NOMO-1 treated with DMSO at 0.1 percent for 48 hours (cell line): Measurements from ENCODE around the gene SUSD6.
"Not testable (repeated sequence)": the region's sequence is repeated elsewhere in the genome, so short reads cannot be mapped to it uniquely, and the experiment has no call there.

Source experiments
- DNase-seq: peaks from one replicate; lab custom pipeline; 2025; ENCODE audit not compliant: unreplicated experiment; lab: John Stamatoyannopoulos, UW

The SUSD6 gene

DNA sequence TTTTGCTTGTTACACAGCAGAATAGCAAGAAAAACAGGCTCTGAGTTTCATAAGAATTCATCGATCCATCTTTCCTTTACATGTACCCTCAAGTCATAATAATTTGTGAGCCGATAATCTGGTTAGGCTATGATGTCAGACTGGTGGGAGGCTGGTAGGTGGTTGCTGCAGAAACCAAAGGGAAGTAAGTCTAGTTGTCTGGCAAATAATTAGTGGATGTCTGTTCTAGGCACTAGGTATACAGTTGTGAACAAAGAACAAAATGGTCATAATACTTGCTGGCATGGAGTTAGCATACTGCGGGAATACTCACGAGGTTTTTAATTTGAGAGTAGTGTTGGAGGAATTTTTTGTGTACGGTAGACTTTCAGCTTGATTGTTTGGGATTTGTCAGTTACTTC, 8.8 kb downstream of the SUSD6 start:
- DNase-seq: peak; percentile 3

DNA sequence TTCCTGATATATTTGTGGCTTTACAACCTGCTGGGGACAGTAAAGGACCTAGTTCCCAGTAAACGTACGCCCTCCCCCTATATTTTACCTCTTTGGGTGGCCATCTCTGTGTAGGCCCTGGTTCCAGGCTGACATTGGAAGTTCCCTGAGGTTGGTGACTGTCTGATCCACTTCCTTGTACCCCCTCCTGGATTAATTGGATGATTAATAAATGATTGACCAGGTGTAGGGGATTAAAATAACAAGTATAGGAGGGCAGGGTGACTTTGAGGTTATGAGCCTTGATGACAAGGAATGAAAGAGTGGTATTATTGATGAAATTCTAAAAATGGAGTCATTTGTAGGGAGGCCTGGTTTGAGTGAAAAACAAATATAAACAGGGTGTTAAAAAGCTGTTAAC, 9.6 kb downstream of the SUSD6 start:
- DNase-seq: no peak

DNA sequence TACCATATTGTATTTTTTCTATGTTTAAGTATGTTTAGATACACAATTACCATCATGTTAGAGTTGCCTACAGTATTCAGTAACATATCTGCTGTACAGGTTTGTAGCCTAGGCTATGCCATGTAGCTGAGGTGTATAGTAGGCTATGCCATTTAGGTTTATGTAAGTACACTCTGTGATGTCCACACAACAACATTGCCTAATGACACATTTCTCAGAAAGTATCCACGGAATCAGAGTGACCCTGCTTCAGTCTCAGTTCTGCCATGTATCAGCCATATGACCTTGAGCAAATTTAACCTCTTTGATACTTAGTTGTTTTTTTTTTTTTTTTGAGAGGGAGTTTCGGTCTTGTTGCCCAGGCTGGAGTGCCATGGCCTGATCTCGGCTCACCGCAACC, 12.7 kb downstream of the SUSD6 start:
- no peak for DNase-seq

DNA sequence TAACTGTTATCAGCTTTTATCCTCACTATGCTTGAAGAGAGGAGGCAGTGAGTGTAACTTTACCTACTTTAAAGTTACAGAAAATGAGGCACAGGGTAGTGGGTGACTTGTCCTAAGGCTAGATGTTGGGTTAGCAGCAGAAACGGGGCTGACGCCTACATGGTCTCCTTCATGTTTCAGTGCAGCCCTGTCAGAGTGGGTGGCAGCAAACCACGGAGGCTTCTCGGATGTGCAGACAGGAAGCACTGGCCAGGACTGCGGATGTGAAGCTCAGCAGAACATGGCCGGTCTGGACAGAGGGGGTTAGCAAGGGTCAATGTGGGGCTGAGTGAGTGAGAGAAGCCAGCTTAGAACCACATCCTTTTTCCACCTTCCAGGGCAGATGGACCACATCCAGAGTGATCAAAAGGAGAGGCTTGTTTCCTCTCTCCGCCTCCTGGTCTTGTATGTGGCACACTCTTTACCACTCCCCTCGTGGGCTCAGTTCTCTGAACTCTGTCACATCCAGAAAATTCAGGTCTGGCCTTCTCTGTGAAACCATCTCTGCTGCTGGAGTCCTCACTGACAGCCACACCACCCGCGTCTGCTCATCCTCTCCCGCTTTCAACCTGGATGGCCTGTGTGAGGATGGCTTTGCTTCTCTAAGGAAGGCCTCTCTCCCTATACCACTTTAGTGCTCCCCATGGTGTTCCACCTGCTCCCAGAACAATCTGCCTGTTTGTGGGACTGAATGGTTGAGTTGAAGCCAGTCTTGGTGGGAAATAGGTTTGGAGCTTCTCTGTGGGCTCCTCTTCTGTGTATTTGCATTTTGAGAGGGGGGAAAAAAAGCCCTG, 14.1 kb downstream of the SUSD6 start:
- peak; percentile 29 for DNase-seq

DNA sequence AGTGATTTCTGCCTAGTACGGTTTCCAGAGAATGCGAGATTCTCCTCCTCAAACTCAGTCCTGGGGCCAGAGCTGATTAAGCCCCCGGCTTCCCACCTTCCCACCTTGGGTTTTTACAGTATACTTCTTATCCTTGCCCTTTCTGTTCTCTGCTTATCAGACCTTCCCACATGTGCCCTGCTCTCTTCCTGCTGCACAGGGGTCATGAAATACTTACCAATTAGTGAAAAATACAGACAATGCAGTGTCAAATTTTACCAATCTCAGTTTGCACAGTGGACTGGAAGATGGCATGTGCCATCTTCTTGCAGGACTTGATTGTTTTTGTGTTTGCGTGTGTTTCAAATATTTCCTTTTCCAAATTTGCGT, 14.7 kb downstream of the SUSD6 start:
- no peak for DNase-seq

DNA sequence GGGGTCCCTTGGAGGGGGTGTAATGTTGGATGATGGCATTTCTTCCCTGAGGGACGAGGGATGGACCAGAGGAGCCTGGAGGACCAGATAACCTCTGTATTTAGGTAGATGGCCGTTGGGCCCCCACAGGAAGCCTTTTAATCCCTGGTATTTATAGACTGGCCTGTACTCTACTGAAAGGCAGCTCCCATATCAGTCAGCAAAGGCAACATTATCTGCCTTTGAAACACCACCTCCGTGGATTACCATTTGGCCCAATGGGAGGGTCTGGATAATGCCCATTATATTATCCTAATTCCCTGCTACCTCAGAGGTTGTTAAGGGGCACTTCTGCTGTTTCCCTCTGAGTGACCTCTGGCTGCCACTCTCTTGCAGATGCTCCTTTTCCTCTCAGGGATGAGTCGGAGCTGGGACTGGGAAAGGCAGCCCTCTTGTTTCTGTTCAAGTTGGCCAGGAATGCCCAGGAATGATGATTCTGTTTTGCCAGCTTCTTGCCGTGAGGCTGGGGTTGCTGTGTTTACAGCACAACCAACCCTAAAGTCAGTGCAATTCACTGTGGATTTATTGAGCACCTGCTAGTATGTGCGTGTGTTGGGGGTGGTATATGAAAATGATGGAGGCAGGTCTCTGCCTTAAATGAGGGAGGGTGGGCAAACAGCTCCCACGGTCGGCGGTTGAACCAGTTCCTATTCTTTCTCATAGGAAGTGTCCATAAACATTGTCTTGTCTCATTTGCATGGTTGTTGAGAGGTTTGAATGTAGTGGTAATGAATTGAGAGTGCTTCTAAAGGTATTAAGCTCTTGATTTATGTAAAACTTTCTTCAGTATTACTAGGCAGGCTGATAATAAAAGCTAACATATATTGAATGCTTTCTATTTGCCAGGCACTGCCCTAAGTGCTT, 18.1 kb downstream of the SUSD6 start:
- no peak for DNase-seq

DNA sequence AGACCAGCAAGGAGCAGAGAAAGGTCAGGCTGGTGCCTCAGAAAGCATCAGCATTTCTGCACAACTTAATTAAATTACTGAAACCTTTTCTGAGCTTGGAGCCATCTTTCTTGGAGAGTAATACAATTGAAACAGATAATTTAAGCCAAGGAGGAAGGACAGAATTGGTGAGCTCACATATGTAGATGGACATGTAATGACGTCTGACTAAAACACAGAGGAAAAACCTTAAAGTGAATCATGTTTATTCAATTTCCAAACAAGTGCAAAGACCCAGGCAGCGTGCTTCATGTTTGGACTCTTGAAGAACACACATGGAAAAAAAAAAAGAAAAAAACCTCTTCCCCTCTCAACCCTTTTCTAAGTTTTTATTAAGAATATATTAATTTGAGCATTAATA, 19.0 kb downstream of the SUSD6 start:
- DNase-seq: no peak

DNA sequence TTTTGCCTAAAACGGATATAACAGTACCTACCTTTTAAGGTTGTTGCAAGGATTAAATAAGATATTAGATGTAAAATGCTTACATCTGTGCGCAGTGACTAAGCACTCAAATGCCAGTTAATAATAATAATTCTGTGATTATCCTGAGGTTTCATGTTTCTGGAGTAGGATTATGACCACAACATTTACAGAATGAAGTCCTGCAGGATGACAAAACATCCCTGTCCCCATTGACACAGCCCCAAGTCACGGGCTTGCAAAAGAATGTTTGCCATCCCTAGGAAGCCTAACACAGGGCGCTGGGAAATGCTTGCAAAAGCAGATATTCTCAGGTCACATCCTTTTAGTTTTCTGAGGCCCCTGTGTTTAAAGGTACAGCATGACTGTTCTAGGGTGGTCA, 20.1 kb downstream of the SUSD6 start:
- no peak for DNase-seq

DNA sequence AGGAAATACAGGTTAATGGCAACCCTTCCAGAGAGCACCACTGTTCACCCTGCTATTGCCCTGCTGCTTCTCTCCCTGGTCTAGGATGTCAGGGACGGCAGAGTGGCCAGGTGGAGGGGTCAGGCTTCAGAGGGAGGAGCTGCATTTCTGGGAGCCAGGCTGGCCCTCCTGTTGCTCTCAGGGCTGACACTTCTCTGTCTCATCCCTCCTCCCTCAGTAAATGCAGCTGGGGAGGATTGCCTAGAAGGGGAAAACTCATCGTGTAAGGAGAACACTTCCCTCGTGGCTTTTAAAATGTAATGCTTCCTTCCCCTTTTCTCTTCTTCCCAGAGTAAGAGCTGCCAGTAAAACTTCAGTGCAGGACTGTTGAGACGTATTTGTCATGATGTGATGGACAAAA, 20.8 kb downstream of the SUSD6 start:
- peak; percentile 45 for DNase-seq

DNA sequence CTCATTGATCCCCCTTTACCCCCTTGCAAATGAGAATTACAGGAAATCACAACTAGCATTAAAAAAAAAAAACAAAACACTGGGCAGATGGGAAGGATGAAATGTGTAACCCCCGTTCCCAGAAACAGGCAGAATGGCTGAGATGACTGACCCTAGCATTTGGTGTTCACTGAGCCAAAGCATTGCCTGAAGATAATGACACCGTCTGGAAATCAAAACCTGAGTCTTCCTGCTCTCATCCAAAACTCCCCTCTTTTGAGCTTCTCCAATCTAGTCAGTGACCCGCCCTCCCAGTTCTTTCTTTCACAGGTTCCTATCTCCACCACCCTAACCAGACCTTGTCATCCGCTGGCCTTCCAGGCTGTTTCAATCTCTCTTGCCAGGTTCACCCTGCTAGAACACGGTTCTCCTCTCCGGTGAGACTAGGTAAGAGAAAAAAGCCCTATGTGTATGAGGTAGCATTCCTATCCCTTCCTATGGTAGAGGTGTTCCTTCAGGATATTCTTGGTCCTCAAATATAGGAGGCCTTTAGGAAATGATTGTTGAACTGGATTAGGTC, 21.3 kb downstream of the SUSD6 start:
- no peak for DNase-seq

DNA sequence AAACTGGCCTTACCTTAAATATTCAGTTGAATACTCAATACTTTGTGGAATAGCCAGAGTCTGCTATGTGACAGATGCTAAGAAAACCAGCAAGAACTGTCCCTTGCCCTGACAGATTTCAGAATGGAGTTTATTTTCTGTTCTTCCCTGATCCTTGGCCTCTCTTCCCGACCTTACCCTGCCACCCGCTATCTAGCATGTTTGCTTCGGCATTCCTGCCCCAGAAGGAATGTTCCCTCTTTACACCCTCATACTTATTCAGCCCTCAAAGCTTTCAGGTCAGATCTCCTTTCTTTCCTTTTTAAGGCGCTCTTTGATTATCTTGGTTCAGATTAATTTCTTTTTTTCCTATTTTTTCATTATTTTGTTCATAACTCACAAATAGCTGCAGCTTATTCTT, 21.8 kb downstream of the SUSD6 start:
- no peak for DNase-seq

DNA sequence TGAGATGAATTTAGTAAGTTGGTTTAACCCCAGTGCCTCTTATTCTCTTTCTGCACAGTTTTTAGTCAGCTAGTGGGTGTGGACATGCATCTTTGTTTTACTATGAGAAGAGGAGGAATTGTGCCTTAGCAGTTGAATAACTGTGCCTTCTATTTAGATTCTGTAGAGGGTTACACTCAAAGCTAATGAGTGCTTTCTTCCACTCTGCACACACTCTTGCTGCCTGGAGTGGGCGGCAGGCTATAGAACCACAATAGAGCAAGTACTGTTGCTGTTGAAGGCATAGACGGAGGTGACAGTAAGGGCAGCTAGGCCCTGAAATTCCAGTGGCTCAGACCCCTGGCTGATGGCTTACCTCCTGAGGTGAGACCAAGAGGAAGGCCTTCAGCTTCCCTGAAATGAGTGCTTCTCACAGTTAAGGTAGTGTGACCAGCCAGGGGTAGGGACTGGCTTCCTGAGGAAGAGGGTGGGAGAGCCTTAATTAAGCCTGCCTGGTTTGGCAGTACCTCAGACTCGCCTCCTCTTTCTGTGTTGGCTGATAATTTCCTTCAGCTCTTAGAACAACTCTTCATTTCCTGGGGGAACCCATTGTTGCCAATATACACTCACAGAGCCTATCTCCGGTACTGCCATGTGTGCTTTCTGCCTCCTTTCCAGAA, 24.7 kb downstream of the SUSD6 start:
- DNase-seq: no peak

DNA sequence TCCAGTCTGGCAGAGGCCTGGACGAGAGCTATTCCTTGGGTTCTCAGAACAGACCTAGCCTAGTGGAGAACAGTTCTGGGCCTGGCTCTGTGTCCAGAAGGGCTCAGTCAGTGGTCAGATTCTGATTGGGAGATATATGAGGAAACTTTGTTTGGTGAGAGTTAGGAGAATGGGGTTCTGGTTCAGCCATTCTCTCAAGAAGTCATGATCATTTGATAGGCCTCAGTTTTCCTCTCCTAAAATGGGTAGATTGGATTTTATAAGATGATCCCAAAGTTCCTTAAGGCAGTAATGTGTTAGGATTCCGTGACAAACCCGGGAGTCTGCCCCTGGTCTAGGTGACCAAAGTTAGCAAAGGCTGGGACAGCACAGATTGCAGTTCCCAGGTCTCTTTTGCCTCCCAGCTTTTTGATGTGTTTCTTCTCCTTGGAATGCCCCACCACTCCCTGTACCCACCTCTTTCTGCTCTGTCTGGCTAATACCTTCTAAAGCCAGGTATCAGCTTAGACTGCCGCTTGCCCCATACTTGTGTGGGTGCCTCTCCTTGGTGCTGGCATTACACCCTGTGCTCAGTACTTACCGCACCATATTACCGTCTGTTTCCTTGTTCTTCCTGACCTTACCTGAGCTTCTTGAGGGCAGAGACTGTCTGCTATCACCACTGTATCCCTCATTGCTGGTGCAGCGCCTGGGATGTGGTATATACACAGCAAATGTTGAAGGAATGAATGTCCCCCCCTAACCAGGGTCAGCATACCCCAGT, 25.5 kb downstream of the SUSD6 start:
- no peak for DNase-seq

DNA sequence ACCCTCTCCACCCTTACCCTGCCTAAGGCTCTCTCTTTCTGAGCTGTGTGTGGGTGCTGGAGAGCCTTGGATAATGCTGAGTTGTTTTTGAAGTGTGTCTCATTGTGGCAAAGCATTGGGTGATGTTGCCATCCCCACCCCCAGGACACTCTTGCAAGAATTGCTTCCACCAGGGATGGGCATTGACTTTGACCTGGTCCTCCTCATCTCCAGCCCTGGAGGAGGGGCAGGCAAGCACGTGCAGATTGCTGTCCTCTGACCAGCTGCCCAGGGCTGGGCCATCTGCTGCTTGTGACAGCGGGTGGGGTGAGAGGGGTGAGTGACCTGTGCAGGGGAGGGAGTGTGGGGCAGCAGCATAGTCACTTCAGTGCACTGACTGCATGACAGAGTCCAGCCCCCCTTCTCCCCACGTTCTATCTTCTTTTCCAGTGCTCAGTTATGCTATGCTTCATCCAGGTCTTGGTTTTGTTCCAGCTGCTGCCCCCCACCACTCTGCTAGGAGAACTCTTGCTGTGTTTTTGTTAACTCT, 26.2 kb downstream of the SUSD6 start:
- no peak for DNase-seq

DNA sequence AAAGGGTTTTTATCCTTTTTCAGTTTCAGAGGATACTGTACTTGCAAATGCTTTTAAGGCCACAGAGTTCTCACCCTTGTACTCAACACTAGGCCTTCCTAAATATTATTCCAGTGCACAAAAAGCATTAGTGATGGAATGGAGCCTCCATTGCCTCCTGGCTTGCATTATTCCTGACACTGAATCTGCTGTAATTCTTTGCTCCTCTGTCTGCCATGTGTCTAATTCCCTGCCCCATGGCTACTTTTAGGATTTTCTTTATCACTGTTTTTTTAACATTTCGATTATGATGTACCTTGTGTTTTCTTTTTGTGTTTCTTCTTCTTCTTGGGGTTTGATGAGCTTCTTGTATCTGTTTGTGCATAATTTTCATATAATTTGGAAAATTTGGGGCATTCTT, 29.5 kb downstream of the SUSD6 start:
- no peak for DNase-seq

DNA sequence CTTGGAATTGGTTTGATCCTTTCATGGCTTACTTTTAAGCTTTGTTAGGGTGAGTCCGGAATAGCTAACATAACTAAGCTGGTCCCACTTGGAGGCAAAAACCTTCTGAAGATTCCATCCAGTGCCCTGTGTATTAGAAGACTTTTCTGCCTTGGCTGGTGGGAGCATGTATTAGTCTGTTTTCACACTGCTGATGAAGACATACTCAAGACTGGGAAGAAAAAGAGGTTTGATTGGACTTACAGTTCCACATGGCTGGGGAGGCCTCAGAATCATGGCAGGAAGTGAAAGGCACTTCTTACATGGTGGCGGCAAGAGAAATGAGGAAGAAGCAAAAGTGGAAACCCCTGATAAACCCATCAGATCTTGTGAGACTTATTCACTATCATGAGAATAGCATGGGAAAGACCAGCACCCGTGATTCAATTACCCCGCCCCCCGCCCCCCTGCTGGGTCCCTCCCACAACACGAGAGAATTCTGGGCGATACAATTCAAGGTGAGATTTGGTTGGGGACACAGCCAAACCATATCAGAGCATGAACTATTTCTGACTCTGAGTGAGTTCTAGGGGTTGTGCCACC, 30.9 kb downstream of the SUSD6 start:
- not testable (repeated sequence) for DNase-seq

DNA sequence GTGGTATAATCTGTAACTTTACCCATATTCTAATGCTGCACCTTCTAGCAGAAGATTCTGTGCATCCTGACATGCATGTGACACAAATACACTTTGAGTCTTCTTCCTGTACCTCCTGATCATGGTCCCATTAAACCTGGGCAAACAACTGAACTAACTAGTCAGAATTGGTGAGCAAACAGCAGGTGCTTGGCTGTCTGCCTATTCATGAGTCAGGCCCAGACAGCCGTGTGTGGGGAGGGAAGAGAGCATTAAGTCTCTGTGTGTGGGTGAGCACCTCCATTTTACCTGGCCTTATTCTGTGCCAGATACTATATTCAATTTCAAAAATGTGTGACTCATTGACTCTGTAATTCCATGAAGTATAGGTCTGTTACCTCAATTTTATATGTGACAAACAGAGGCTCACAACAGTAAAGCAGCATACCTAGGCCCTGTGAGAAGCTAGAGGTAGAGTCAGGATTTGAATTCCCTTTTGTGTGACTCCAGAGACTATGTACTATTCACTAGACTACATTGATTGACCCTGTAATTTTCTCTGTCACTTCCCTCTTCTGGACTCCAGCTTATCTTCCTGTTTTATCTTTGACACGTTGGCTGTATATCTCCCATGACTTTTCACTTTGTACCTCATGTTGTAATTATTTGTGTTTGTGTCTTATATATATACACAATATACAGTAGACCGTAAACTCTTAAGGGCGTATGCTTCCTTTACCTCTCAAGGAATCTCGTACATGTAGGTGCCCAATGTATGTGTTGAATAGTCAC, 32.2 kb downstream of the SUSD6 start:
- DNase-seq: peak; percentile 88

DNA sequence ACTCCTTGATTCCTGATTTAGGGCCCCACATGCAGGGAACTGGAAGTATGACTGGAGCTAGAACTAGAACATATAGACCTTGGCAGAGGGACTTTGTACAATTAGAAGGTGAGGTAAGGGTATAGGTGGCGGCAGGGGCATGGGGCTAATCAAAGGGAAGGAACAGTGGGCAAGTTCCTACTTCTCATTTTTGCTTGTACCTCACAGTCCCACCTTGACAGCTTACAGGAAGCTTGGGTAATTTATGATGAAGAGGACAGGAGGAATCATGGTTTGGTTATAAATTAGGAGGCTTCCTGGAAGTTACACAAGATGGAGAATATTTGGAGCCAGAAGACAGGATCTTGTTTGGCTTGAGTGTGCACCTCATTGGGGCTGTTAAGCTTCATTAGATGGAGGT, 33.4 kb downstream of the SUSD6 start:
- peak; percentile 35 for DNase-seq

DNA sequence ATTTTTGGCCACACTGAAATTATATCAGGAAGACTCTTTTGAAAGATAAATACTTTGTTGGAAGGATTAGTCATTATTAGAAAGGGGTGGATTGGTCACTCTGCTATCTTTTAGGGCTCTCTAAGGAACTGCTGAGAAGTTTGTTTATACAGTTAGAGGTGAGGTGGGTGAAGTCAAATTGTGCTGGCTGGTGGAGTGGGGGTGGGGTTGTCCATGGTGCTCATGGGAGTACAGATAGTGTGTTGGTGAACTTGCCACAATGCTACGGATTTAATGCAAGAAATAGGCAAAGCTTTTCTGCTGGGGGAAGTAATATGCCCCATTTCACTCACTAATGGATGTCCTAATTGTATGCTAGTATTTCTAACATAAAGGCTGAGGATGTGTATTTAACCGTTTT, 35.8 kb downstream of the SUSD6 start:
- DNase-seq: no peak
